HG03066 (cell line): ENCODE measurements around the gene OTULIN.
A peak's percentile ranks its signal among the peaks of the same experiment; 100 is the strongest.

ENCODE experiments used
- ATAC-seq: cut with Tn5 transposase; IDR thresholded peaks from one replicate; pipeline ENCODE4 v1.9.1; 2021; ENCODE audit warnings: low read depth; ENCODE audit not compliant: unreplicated experiment

OTULIN gene

DNA sequence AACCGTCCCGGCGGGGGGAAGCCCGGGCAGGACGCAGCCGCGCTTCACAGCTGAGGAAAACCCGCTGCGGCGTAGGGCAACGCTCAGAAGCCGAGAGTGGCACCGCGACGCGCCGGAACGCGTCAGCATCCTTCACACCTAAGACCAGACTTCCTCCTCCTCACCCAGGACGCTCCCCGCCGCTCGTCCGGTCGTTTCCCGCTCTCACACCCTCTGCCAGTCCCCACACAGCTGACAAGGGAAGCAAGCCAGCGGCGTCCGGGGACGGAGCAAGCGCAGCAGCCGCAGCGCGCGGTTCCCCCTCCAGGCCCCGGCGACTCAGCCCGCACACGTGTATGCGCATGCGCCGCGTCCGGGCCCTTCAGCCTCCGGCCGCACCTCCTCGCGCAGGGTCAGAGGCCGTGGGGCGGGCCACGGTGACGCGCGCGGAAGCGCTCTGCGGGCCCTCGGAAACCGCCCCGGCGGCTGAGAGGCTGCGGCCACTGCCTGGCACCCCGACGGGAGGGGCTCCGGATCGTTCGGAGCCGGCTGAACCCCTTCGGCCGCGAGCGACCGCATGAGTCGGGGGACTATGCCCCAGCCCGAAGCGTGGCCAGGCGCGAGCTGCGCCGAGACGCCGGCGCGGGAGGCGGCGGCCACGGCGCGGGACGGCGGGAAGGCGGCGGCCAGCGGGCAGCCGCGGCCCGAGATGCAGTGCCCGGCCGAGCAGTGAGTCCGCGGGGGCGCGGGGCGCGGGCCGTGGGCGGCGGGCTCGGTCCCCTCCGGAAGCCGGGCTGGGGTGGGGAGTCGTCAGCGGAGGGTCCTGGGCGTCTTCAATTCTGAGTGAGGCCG lies at the start of gene OTULIN:
TSS of gene OTULIN (plus strand) at position 449 of the 831 bp plus-strand sequence. CDS start at position 557, 108 bp downstream.
- peak; percentile 61 for ATAC-seq

GRCh38 chr5:14615365-14615764 lies 49.2 kb upstream of the OTULIN start:
- no peak for ATAC-seq

DNA sequence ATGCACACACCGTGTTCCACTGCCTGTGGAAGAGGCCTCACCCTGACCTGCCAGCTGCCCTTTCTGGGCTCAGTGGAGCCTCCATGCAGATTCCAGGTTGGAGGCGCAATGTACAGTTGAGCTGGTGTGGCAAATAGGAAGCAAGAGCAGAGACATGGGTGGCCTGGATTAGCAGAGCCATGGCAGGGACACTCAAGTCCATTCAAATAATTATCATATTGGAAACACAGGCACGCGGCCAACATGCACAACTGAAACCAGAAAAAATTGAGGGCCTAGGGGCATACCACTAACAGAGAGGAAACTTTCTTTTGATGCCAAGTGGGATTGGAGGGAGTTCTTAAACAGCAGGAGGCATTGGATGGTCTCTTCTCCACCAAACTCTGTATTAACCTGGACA lies 47.1 kb upstream of the OTULIN start:
- ATAC-seq, result no peak

DNA sequence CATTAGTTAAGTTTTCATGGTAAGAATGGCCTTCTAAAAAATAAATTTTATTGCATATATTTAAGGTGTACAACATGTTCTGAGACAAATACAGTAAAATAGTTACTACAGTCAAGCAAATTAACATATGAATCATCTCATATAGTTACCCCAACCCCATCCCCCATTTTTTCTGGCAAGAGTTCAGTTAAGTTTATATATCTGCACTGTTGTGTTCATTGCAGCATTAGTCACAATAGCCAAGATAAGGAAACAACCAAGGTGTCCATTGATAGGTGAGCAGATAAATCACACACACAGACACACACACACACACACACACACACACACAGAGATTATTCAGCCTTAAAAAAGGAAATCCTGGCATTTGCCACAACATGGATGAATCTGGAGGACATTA lies 37.2 kb upstream of the OTULIN start:
- ATAC-seq, result no peak

DNA sequence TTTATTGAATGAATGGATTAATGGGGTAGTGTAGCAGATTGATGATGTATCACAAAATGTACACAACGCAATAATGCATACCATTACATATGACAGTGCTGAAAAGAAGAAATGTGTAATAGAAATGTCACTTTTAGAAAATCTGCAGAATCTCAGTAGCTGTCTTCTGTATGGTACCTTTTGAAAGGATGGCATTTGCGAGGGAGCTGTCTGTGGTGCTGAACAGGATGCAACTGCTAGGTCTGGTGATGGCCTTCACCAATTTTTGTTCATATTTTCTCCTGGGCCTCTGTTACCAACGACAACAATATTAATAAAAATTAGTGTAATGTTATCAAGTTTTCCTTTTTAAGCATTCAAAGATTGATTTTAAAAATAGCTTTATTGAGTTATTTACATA lies 36.2 kb upstream of the OTULIN start:
- ATAC-seq, result no peak

DNA sequence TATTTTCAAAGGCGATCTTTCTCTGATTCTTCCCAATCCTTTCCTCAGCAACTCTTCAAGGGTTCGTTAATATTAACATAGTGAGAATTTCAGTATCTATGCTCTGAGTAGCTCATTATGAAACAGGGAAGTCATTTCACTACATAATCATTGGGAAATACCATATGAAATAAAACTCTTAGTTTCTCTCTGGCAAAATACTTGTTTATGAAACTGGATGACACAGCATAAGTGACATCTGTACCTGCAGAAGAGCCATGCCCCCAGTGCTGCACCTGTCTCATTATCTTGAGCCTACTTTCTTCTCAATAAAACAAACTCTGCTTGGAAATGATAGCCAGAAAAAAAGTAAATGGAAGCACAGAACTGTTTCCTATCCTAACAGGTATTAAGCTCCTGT lies 33.8 kb upstream of the OTULIN start:
- no peak for ATAC-seq

- no peak for ATAC-seq
Measured at GRCh38 chr5:14635656-14636055, 28.9 kb upstream of the OTULIN start.

DNA sequence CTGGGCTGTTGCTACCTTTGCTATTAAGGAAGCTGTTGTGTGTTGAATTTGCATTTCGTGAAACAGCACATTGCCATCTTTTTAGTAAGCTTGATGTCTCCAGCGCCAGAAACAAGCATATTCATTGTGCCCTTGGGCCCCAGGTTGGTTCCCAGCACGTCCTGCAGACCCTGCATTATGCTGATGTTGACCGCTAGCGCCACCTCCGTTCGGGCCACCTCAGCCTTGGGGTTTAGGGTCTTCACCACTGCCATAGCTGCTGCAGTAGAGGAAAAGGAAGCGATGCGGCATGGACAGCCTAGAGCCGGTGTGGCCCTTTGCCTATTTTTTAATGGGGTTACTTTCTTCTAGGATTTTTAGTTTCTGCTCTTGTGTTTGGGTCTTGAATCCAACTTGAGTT lies 23.8 kb upstream of the OTULIN start:
- ATAC-seq, result no peak

- ATAC-seq, result no peak
Measured at GRCh38 chr5:14644623-14645237, 19.8 kb upstream of the OTULIN start.

DNA sequence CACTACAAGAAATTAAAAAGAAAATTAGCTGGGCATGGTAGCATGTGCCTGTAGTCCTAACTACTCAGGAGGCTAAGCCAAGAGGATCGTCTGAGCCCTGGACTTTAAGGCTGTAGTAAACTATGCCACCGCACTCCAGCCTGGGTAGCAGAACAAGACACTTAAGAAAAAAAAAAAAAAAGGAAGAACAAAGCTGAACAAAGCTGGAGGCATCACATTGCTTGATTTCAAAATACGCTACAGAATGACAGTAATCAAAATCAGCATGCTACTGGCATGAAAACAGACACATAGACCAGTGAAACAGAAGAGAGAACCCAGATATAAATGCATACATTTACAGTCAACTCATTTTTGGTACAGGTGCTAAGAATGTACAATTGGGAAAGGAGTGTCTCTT lies 14.5 kb upstream of the OTULIN start:
- ATAC-seq, result no peak

GRCh38 chr5:14655146-14655741 lies 9.3 kb upstream of the OTULIN start:
- ATAC-seq, result no peak

GRCh38 chr5:14656898-14657297 lies 7.6 kb upstream of the OTULIN start:
- no peak for ATAC-seq

DNA sequence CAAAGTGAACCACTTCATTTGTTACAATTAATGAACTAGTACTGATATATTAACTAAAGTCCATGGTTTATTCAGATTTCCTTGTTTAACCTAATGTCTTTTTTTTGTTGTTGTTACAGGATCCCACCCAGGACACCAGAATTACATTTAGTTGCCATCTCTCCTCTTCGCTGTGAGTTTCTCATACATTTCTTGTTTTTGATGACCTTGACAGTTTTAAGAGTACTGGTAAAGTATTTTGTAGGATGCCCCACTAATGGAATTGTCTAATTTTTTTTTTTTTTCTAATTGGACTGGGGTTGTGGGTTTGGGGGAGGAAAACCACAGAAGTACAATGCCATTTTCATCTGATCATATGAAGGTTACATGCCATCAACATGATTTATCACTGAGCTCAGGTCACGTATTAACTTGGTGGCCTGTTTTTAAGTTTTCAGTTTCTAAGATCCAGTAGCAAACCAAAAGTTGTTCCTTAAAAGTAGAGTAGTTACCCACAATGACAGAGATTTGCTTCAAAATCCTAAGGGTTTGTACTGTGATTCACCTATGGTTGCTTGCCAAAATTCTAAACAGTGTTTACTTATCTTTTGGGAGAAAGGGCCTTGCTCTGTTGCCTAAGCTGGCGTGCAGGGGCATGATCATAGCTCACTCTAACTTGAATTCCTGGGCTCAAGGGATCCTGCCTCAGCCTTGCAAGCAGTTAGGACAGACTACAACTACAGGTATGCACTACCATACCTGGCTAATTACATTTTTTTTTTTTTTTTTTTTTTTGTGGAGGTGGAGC lies 4.5 kb upstream of the OTULIN start:
- ATAC-seq, result no peak

DNA sequence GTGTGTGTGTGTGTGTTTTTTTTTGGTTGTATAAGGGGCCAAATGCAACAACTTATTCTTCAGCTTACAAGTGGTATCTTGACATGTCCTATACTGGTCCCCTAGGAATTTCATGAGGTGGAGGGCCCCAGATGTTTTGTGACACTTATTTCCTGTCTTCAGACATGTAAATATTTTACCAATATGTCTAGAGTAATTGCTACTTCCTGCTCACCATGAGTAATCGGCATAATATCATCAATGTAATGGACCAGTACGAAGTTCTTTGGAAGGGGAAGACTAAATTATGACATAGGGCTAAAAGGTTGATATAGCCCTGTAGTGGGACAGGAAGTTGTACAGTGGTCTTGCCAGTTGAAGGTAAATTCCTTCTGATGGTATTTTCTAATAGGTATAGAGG lies 3.7 kb upstream of the OTULIN start:
- ATAC-seq, result no peak

- ATAC-seq, result no peak
Measured at GRCh38 chr5:14662721-14663260, 1.7 kb upstream of the OTULIN start.

DNA sequence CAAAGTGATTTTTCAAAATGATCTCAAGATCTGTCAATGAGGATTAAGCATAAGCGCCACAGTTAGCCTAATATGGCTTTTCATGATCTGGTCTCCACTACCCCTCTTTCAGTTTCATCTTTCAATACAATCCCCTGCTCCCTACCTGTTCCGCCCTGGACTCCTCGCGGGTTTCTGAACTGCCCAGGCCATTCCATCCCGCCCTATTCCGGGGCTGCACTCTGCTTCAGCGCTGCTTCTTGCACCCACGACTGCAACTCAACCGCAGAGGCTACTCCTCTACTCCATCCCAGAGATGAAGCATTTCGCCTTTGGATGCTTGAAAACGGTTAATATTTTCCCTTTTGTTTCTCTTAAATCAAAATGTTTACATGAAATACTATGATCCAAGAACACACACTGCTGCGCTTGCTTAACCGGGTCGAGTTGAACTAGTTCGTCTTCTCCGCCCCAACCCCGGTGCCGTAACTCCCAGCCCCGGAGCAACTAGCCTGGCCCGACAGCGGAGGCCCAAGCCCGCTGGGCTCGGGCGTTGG lies 716 bp upstream of the OTULIN start:
- peak; percentile 24 for ATAC-seq

GRCh38 chr5:14665101-14665822 lies 744 bp downstream of the OTULIN start:
- ATAC-seq, result peak; percentile 10

DNA sequence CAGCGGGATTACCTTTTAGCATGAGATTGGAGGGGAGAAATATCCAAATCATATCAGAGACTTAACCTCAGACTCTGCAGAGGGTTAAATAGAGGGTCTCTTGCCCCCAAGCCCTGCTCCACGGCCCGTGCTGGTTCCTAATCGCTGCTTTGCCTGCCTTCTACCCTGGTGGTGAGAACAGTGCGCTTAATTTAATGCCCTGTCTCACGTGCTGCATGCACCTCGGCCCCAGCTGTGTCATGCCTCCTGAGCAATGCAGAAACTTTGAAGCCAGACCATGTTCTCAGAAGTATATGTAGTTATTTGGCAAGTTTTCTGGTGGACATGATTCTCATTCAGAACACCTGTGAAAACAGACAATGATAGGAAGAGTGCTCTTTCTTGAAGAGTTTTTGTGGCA lies 1.4 kb downstream of the OTULIN start:
- peak; percentile 34 for ATAC-seq

DNA sequence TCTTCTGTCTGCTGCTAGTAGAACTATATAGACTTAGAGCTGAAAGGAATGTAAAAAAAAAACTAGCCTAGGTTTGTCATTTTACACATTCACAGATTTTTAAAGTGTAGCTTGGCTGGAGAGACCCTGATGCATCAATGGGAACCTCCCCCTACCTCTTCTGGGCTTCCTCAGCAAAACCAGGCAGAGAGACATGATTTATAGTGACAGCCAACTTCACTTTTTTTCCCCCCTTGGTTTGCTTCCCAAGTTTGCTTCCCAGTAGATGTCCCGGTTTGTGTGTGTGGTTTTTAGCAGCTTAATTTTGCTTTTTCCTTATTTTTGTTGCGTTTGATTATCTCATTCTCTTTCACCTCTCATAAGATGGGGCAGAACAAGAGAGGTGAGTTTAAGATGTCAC lies 1.8 kb downstream of the OTULIN start:
- no peak for ATAC-seq

GRCh38 chr5:14667290-14667689 lies 2.8 kb downstream of the OTULIN start:
- no peak for ATAC-seq
